Right lobe of liver (tissue), 6 donors: ENCODE results near the gene RIMBP2. TPM values are rescaled to one million over a fixed set of nuclear protein-coding genes. Genes with fewer than 3 reads are reported as not detected.

Experiments
- ATAC-seq, 4 donors: fragments of 200-7000 bp; cut with Tn5 transposase; one replicate each; pipeline ENCODE4 v1.9.1; 2020; ENCODE audit warnings: mild to moderate bottlenecking in 4 of 4, moderate library complexity in 4 of 4
- DNase-seq, 3 donors: peaks; one replicate each; pipeline ENCODE4 v3.0.0-alpha.2; 2020
- H3K27ac ChIP-seq, 3 donors: fragments of 200-600 bp; one replicate each; pipeline ENCODE4 v1.8.0; 2022
- H3K27me3 ChIP-seq, 2 donors: fragments of 200-600 bp; one replicate each; pipeline ENCODE4 v1.8.0; 2022
- H3K36me3 ChIP-seq, 4 donors: fragments of 200-600 bp; sonication (generic) in 1 of 4; one replicate each; pipeline versions ENCODE4 v1.5.1 to v1.8.0; 2017 to 2022; ENCODE audit warnings: control low read depth in 1 of 4
- H3K4me1 ChIP-seq, 4 donors: fragments of 200-600 bp; sonication (generic) in 1 of 4; one replicate each; pipeline versions ENCODE4 v1.5.1 to v1.8.0; 2017 to 2022; ENCODE audit warnings: control low read depth in 1 of 4
- H3K4me3 ChIP-seq, 3 donors: fragments of 200-600 bp; one replicate each; pipeline ENCODE4 v1.8.0; 2022
- H3K9me3 ChIP-seq, 4 donors: fragments of 200-600 bp; sonication (generic) in 1 of 4; one replicate each; pipeline versions ENCODE4 v1.5.1 to v1.8.0; 2017 to 2022; ENCODE audit warnings: control low read depth in 1 of 4
- POLR2A ChIP-seq: fragments of 450-650 bp; IDR thresholded peaks from one replicate; pipeline ENCODE4 v1.6.1; 2017; ENCODE audit warnings: antibody characterized with exemption, mild to moderate bottlenecking
- WGBS: methylation state at CpG from one replicate; pipeline ENCODE4 v1.1.6; 2018; ENCODE audit warnings: low coverage, low lambda C conversion rate; ENCODE audit not compliant: insufficient coverage; ENCODE audit errors: missing lambda C conversion rate; 5-methylcytosine and 5-hydroxymethylcytosine counted together
- intact Hi-C, 2 donors: fragments of 100-400 bp; cut with DNase I; formaldehyde crosslinking; loops; one replicate each; pipeline versions ENCODE4 v1.11.2 to v1.14.1; 2022
- total RNA-seq, 6 experiments: library from RNA; depleted of rRNA in 2 of 6; stranded (reverse); fragments of >200 nt in 2 of 6; fragmentation: NEBNext Ultra II Directional in 3 of 6; extraction: Animal tissue kit (Norgen Biotek cat#: 25700) in 3 of 6; gene quantifications; one replicate each; pipeline versions ENCODE4 v1.1.0 to v1.2.4, GENCODE V29; 2016 to 2023
- TF ChIP-seq, protein P1 (sequence below), 4 donors: fragments of 200-600 bp in 3 of 4; fragments of 450-650 bp in 1 of 4; IDR thresholded peaks; one replicate each; pipeline versions ENCODE4 v1.5.1 to v1.8.0; 2016 to 2022; ENCODE audit warnings: antibody characterized with exemption in 4 of 4, mild to moderate bottlenecking in 2 of 4
- donor health status: DM: no; HTN: yes; CAD: no.
- donor health status: DM: no; HTN: no; CAD: no.
- donor health status: DM: no; HTN: no; CAD: no.
- donor health status: DM: no; HTN: yes; CAD: no.
- donor health status: DM: no; HTN: yes; CAD: no.

RIMBP2 gene
- total RNA-seq, 6 experiments from 2014 or later, result 0.04 to 0.19 TPM; not detected in 4

DNA sequence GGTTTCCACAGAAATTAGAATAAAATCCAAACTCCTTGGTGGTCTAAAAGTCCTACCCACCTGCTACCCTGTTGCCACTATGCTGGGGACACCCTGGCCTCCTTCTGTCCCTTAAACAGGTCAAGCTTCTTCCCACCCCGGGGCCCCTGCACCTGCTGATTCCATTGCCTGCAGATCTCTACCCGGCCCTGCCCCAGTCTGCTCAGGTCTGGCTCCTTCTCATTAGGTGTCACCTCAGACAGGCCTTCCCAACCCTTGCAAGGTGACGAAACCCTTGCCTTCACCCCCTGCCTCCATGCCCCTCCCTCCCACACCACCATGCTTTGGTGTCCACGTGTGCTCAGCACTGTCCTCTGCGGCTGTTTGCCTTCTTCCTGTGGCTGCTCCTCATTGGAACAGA, 207.8 kb downstream of the RIMBP2 start:
- no peak overlapping the region for H3K4me3 ChIP-seq
- no peak overlapping the region for H3K27ac ChIP-seq
- intact Hi-C loops, result no loop called here
- H3K27me3 ChIP-seq, result no peaks in the 10 kb centered on the region
- H3K9me3 ChIP-seq, result no peaks in the 10 kb centered on the region
- DNase-seq, result no peak
- ATAC-seq, result no peak
- no peaks in the 10 kb centered on the region for H3K36me3 ChIP-seq
- WGBS, result 52% methylated on average over 4 of the region's 5 CpGs
- TF ChIP-seq POLR2A, result no peak
- TF ChIP-seq, protein P1, sequence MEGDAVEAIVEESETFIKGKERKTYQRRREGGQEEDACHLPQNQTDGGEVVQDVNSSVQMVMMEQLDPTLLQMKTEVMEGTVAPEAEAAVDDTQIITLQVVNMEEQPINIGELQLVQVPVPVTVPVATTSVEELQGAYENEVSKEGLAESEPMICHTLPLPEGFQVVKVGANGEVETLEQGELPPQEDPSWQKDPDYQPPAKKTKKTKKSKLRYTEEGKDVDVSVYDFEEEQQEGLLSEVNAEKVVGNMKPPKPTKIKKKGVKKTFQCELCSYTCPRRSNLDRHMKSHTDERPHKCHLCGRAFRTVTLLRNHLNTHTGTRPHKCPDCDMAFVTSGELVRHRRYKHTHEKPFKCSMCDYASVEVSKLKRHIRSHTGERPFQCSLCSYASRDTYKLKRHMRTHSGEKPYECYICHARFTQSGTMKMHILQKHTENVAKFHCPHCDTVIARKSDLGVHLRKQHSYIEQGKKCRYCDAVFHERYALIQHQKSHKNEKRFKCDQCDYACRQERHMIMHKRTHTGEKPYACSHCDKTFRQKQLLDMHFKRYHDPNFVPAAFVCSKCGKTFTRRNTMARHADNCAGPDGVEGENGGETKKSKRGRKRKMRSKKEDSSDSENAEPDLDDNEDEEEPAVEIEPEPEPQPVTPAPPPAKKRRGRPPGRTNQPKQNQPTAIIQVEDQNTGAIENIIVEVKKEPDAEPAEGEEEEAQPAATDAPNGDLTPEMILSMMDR (IDR thresholded peaks at IDR 0.05), result no peak
- H3K4me1 ChIP-seq, result no peaks in the 10 kb centered on the region

DNA sequence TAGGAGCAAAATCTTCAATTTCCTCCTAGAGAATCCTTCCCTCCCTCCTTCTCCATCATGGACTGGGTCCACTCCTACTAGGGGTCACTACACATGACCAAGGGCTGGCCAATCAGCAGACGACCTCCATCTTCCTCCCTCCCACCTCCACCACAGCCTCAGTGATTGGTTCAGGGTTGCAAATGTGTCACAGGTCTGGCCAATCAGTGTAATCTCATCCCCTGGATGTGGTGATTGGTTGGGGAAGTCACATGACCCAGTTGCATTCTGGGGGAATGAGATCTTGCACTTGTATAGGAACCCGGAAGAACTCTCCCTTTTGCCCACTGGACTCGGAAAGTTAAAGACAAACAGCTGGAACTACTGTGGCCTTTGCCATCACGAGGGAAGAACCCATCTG, 209.3 kb downstream of the RIMBP2 start:
- Histone ChIP-seq H3K4me1 (no peaks in the 10 kb centered on the region), H3K9me3 (no peaks in the 10 kb centered on the region), H3K27ac (no peak overlapping the region), H3K36me3 (no peaks in the 10 kb centered on the region), H3K27me3 (no peaks in the 10 kb centered on the region), H3K4me3 (no peak overlapping the region)
- intact Hi-C loops, result no loop called here
- WGBS, result 27% methylated on average over 2 of the region's 4 CpGs
- DNase-seq (no peak), ATAC-seq (no peak)
- no peak for TF ChIP-seq POLR2A
- TF ChIP-seq, protein P1 (IDR thresholded peaks at IDR 0.05), result no peak

DNA sequence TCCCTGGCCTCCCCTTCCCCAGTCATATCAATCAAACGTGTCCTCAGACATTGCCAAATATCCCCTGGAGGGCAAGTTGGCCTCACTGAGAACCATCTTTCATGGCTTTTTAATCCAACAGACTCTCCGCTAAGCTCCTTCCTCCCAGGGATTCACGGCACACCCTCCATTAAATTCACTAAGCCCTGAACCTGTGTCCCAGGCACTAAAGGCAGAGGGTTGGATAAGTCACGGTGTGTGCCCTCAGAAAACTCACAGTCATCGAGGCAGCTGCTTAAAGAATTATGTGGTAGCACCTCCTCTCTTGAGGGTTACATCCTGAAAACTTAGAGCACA, 211.3 kb downstream of the RIMBP2 start:
- H3K4me1 ChIP-seq, result no peaks in the 10 kb centered on the region
- 59% methylated on average over 4 of the region's 5 CpGs for WGBS
- H3K9me3 ChIP-seq, result no peaks in the 10 kb centered on the region
- no peaks in the 10 kb centered on the region for H3K36me3 ChIP-seq
- no peaks in the 10 kb centered on the region for H3K27me3 ChIP-seq
- H3K27ac ChIP-seq, result no peak overlapping the region
- intact Hi-C loops, result no loop called here
- TF ChIP-seq, protein P1 (IDR thresholded peaks at IDR 0.05), result no peak
- TF ChIP-seq POLR2A, result no peak
- DNase-seq (no peak), ATAC-seq (no peak)
- no peak overlapping the region for H3K4me3 ChIP-seq

DNA sequence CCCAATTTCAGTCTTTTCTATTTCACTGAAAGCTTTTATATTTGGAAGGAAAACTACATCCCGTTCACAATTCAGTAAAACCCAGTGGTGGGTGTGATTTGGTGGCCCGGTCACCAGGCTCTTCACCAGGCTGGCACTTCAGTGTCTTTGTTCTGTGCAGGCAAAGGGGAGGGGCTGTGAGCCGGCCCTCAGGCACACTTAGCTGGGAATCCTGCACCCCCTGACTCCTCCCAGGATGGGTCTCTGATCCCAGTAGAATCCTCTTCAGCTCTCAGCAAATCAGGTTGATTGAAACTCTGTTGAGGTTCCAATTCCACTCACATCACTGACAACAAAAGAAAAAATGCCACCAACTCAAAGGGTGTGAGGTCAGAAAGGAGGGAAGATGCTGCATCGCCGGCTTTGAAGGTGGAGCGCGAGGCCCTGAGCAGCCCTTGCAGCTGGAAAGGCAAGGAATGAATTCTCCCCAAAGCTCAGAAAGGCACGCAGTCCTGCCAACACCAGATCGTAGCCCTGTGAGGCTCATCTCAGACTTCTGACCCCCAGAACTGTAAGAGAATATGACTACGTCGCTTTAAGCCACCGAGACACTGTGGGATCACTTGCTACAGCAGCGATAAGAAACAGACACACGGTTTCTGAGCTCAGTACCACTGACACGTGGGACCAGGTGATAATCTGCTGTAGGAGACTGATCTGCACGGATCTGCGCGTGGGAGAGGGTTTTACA, 211.8 kb downstream of the RIMBP2 start:
- no peak for DNase-seq
- 63% methylated on average over 12 of the region's 18 CpGs for WGBS
- TF ChIP-seq, protein P1 (IDR thresholded peaks at IDR 0.05), result no peak
- no peak for TF ChIP-seq POLR2A
- intact Hi-C loops, result no loop called here
- no peaks in the 10 kb centered on the region for H3K4me1 ChIP-seq
- H3K9me3 ChIP-seq, result no peaks in the 10 kb centered on the region
- no peak for ATAC-seq
- no peaks in the 10 kb centered on the region for H3K27me3 ChIP-seq
- no peak overlapping the region for H3K4me3 ChIP-seq
- H3K27ac ChIP-seq, result no peak overlapping the region
- H3K36me3 ChIP-seq, result no peaks in the 10 kb centered on the region
